ENCODE measurements around the gene ATF6. TPM values are rescaled to one million over a fixed set of nuclear protein-coding genes. Genes with fewer than 3 reads are reported as not detected.

ATF6 gene
- total and polyA plus RNA-seq, 2 of the 8 experiments (the other 6 are each of a cell fraction or from before 2014, with no cell fraction given), result 4.6 to 10.0 TPM

- no peak for DNase-seq (ENCODE audit: low read depth in 1 of 2, low spot score in 2 of 2)
- Histone ChIP-seq H3K9ac (replicated peaks in 1 of 4; ENCODE audit: extremely low read depth in 1 of 4, low read depth in 3 of 4, low read length in 3 of 4) (no peak overlapping the region), H3K36me3 (ENCODE audit: control insufficient read depth in 2 of 4, insufficient read depth in 4 of 4, low read length in 3 of 4) (no peaks in the 10 kb centered on the region), H3K27me3 (replicated peaks in 1 of 4; ENCODE audit: control insufficient read depth in 3 of 4, extremely low read depth in 1 of 4, insufficient read depth in 3 of 4, low read length in 3 of 4) (no peaks in the 10 kb centered on the region), H2BK12ac (ENCODE audit: low read depth, low read length) (no peak overlapping the region), H2BK15ac (ENCODE audit: low read length) (no peak overlapping the region), H4K20me1 (replicated peaks in 1 of 2; ENCODE audit: control insufficient read depth in 1 of 2, insufficient read depth in 2 of 2, low read length in 2 of 2) (no peaks in the 10 kb centered on the region), H3K18ac (ENCODE audit: extremely low read depth, low read length) (no peak overlapping the region), H3K14ac (ENCODE audit: insufficient read length) (no peak overlapping the region), H3K79me2 (ENCODE audit: control insufficient read depth in 1 of 2, insufficient read depth in 2 of 2, low read length in 2 of 2) (no peaks in the 10 kb centered on the region), H3K56ac (replicated peaks; ENCODE audit: insufficient read length, low read depth, low read length) (no peak overlapping the region), H3K4me3 (ENCODE audit: extremely low read depth in 1 of 4, insufficient read depth in 2 of 4, low read depth in 3 of 4, low read length in 4 of 4) (no peak overlapping the region), H3K4me2 (ENCODE audit: insufficient read depth in 1 of 2, low read depth in 2 of 2, low read length in 2 of 2) (no peak overlapping the region), H2BK120ac (replicated peaks; ENCODE audit: low read depth, low read length) (no peak overlapping the region), H3K23me2 (ENCODE audit: low read depth, low read length) (no peaks in the 10 kb centered on the region), H4K5ac (ENCODE audit: insufficient read length, low read depth, low read length) (no peak overlapping the region), H2AK5ac (ENCODE audit: low read depth, low read length) (no peak overlapping the region), H3K4ac (replicated peaks; ENCODE audit: insufficient read length, low read depth, low read length) (no peak overlapping the region), H3K4me1 (replicated peaks in 1 of 4; ENCODE audit: control insufficient read depth in 3 of 4, insufficient read depth in 4 of 4, low read length in 3 of 4) (no peaks in the 10 kb centered on the region), H3K9me3 (ENCODE audit: insufficient read depth in 2 of 2, low read depth in 1 of 2, low read length in 1 of 2) (no peaks in the 10 kb centered on the region), H2BK20ac (ENCODE audit: low read length) (no peak overlapping the region), H3K27ac (ENCODE audit: low read depth, low read length) (no peak overlapping the region), H3K79me1 (ENCODE audit: low read depth, low read length) (no peaks in the 10 kb centered on the region), H4K8ac (ENCODE audit: extremely low read depth, insufficient read depth, low read length) (no peak overlapping the region), H2AFZ (ENCODE audit: low read length) (no peak overlapping the region), H3K23ac (ENCODE audit: insufficient read length) (no peak overlapping the region), H2BK5ac (ENCODE audit: low read depth, low read length) (no peak overlapping the region), H4K91ac (replicated peaks; ENCODE audit: insufficient read length, low read length) (no peak overlapping the region)
- ChIA-PET POLR2A (ENCODE audit: partially characterized antibody) (no interaction called here), CTCF (ENCODE audit: partially characterized antibody) (no interaction called here)
- no peak for FAIRE-seq
- 88% methylated on average over 2 of the region's 2 CpGs; no CpG with 5 or more reads in 1 of the 2 experiments for WGBS, 2 experiments (ENCODE audit: extremely low coverage in 1 of 2, insufficient coverage in 1 of 2, insufficient read length in 1 of 2, insufficient replicate concordance in 2 of 2, low coverage in 1 of 2, low lambda C conversion rate in 2 of 2, missing lambda C conversion rate in 1 of 2)
- no peak for TF ChIP-seq CBX8 (IDR thresholded peaks at IDR 0.05; ENCODE audit: borderline replicate concordance, low read depth, low read length)
- no peak for TF ChIP-seq GABPA (IDR thresholded peaks at IDR 0.05; ENCODE audit: borderline replicate concordance, insufficient read depth, low read length)
- no peak for TF ChIP-seq RXRA (IDR thresholded peaks at IDR 0.05; ENCODE audit: insufficient read depth, low read depth, low read length)
- no peak for TF ChIP-seq SP4 (IDR thresholded peaks at IDR 0.05; ENCODE audit: low read length)
- no peak for TF ChIP-seq RAD21 (IDR thresholded peaks at IDR 0.05 in 1 of 2, conservative IDR thresholded peaks at IDR 0.05 in 1 of 2; ENCODE audit: low read depth in 2 of 2, low read length in 2 of 2)
- no peak for TF ChIP-seq TAF1 (IDR thresholded peaks at IDR 0.05; ENCODE audit: low read depth, low read length)
- no peak for TF ChIP-seq RBBP5 (IDR thresholded peaks at IDR 0.05; ENCODE audit: borderline replicate concordance, low read depth, low read length)
- TF ChIP-seq GTF2F1 (IDR thresholded peaks at IDR 0.05; ENCODE audit: borderline replicate concordance, low read depth, low read length), result no peak
- no peak for TF ChIP-seq CTBP2 (IDR thresholded peaks at IDR 0.05; ENCODE audit: borderline replicate concordance, insufficient read depth, insufficient read length, low read length)
- no peak for TF ChIP-seq EP300 (IDR thresholded peaks at IDR 0.05; ENCODE audit: borderline replicate concordance in 1 of 2, low read depth in 2 of 2, low read length in 2 of 2)
- no peak for TF ChIP-seq KDM1A (IDR thresholded peaks at IDR 0.05; ENCODE audit: borderline replicate concordance, low read length)
- no peak for TF ChIP-seq EGR1 (IDR thresholded peaks at IDR 0.05; ENCODE audit: borderline replicate concordance, low read depth, low read length)
- TF ChIP-seq, protein P1, sequence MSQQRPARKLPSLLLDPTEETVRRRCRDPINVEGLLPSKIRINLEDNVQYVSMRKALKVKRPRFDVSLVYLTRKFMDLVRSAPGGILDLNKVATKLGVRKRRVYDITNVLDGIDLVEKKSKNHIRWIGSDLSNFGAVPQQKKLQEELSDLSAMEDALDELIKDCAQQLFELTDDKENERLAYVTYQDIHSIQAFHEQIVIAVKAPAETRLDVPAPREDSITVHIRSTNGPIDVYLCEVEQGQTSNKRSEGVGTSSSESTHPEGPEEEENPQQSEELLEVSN (IDR thresholded peaks at IDR 0.05), result no peak
- TF ChIP-seq JUN (IDR thresholded peaks at IDR 0.05; ENCODE audit: low read depth, low read length), result no peak
Measured at GRCh38 chr1:161936786-161937185, 170.7 kb downstream of the ATF6 start.

All from H1 (cell line).